ENCODE measurements around the gene RHEB.

Gene RHEB

DNA sequence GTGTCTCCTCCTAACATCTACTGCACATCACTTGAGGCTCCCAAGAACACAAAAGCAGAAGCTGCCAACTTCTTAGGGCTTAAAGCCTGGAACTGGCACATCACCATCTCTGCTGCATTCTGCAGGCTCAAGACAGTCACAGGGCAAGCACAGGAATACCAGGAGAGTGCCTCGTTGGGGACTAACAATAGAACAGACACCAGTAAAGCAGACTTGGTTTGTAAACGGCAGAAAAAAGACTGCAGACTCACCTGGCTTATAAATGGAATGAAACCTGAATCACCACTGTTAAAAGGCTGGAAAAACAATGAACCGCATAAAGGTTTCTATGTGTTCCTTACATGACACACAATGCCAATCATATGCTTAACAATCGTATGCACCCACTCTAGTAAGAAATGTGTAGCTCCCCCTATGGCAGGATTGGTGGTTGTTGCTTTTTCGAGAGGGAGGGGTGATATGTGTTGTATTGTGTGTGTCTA lies 12.8 kb downstream of the RHEB start:
- DNase-seq (ENCODE audit: low read depth in 1 of 2, low spot score in 1 of 2): peak in 1 of 2 experiments; percentile 26
- Histone ChIP-seq H3K27ac (replicated peaks) (no peak overlapping the region), H3K4me3 (replicated peaks; ENCODE audit: insufficient read depth, low read length) (no peak overlapping the region), H3K27me3 (ENCODE audit: insufficient read depth, poor library complexity, severe bottlenecking) (no peaks in the 10 kb centered on the region)
- no peak for TF ChIP-seq SPI1 (IDR thresholded peaks at IDR 0.05; ENCODE audit: borderline replicate concordance, low read depth)
- TF ChIP-seq, protein P1, sequence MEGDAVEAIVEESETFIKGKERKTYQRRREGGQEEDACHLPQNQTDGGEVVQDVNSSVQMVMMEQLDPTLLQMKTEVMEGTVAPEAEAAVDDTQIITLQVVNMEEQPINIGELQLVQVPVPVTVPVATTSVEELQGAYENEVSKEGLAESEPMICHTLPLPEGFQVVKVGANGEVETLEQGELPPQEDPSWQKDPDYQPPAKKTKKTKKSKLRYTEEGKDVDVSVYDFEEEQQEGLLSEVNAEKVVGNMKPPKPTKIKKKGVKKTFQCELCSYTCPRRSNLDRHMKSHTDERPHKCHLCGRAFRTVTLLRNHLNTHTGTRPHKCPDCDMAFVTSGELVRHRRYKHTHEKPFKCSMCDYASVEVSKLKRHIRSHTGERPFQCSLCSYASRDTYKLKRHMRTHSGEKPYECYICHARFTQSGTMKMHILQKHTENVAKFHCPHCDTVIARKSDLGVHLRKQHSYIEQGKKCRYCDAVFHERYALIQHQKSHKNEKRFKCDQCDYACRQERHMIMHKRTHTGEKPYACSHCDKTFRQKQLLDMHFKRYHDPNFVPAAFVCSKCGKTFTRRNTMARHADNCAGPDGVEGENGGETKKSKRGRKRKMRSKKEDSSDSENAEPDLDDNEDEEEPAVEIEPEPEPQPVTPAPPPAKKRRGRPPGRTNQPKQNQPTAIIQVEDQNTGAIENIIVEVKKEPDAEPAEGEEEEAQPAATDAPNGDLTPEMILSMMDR (IDR thresholded peaks at IDR 0.05; ENCODE audit: insufficient read depth, low read length): no peak
- no peak for TF ChIP-seq POLR2AphosphoS5 (IDR thresholded peaks at IDR 0.05; ENCODE audit: low read depth)
- TF ChIP-seq GABPA (IDR thresholded peaks at IDR 0.05; ENCODE audit: low read depth): no peak
- TF ChIP-seq, protein P2, sequence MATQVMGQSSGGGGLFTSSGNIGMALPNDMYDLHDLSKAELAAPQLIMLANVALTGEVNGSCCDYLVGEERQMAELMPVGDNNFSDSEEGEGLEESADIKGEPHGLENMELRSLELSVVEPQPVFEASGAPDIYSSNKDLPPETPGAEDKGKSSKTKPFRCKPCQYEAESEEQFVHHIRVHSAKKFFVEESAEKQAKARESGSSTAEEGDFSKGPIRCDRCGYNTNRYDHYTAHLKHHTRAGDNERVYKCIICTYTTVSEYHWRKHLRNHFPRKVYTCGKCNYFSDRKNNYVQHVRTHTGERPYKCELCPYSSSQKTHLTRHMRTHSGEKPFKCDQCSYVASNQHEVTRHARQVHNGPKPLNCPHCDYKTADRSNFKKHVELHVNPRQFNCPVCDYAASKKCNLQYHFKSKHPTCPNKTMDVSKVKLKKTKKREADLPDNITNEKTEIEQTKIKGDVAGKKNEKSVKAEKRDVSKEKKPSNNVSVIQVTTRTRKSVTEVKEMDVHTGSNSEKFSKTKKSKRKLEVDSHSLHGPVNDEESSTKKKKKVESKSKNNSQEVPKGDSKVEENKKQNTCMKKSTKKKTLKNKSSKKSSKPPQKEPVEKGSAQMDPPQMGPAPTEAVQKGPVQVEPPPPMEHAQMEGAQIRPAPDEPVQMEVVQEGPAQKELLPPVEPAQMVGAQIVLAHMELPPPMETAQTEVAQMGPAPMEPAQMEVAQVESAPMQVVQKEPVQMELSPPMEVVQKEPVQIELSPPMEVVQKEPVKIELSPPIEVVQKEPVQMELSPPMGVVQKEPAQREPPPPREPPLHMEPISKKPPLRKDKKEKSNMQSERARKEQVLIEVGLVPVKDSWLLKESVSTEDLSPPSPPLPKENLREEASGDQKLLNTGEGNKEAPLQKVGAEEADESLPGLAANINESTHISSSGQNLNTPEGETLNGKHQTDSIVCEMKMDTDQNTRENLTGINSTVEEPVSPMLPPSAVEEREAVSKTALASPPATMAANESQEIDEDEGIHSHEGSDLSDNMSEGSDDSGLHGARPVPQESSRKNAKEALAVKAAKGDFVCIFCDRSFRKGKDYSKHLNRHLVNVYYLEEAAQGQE (IDR thresholded peaks at IDR 0.05; ENCODE audit: insufficient replicate concordance, low read depth): no peak

DNA sequence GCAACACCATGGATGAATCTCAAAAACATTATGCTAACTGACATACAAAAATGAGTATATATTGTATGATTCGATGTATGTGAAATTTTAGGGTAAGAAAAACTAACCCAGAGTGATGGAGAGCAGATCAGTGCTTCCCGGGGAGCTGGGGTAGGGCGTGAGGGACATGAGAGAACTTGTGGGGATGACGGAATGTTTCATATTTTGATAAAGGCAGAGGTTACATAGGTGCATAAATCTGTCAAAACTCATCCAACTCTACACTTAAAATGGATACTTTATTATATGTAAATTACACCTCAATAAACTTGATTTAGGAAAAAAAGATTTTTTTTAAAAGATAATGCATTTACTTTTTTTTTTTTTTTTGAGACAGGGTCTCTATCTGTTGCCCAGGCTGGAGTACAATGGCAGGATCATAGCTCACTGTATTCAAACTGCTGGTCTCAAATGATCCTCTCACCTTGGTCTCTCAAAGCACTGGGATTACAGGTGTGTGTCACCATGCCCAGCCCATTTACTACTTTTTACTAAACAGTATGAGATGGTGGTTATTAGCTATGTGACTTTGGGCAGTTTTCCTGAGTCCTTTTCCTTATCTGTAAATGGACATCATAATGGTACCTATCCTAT lies 13.7 kb downstream of the RHEB start:
- TF ChIP-seq POLR2AphosphoS5 (IDR thresholded peaks at IDR 0.05; ENCODE audit: low read depth) (no peak), SPI1 (IDR thresholded peaks at IDR 0.05; ENCODE audit: borderline replicate concordance, low read depth) (no peak), GABPA (IDR thresholded peaks at IDR 0.05; ENCODE audit: low read depth) (no peak)
- TF ChIP-seq, protein P2 (IDR thresholded peaks at IDR 0.05; ENCODE audit: insufficient replicate concordance, low read depth): no peak
- TF ChIP-seq, protein P1 (IDR thresholded peaks at IDR 0.05; ENCODE audit: insufficient read depth, low read length): no peak
- Histone ChIP-seq H3K27me3 (ENCODE audit: insufficient read depth, poor library complexity, severe bottlenecking) (no peaks in the 10 kb centered on the region), H3K27ac (replicated peaks) (no peak overlapping the region), H3K4me3 (replicated peaks; ENCODE audit: insufficient read depth, low read length) (no peak overlapping the region)
- DNase-seq (ENCODE audit: low read depth in 1 of 2, low spot score in 1 of 2): no peak

DNA sequence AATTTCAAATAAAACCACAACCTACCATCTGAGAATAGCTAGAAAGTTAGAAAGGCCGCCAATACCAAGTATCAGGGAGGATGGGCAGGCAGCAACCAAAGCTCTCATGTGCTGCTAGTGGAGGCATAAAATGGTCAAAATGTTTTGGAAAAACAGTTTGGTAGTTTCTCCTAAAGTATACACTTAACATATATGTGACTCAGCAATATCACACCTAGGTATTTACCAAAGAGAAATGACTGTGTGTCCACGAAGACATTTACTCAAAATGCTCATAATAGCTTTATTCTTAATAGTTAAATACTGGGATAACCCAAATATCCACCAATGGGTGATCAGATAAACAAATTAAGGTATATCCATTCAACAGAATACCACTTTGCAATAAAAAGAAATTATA lies 14.3 kb downstream of the RHEB start:
- no peak for DNase-seq (ENCODE audit: low read depth in 1 of 2, low spot score in 1 of 2)
- no peaks in the 10 kb centered on the region for H3K27me3 ChIP-seq (ENCODE audit: insufficient read depth, poor library complexity, severe bottlenecking)
- H3K27ac ChIP-seq (replicated peaks): no peak overlapping the region
- TF ChIP-seq SPI1 (IDR thresholded peaks at IDR 0.05; ENCODE audit: borderline replicate concordance, low read depth): no peak
- no peak for TF ChIP-seq GABPA (IDR thresholded peaks at IDR 0.05; ENCODE audit: low read depth)
- no peak overlapping the region for H3K4me3 ChIP-seq (replicated peaks; ENCODE audit: insufficient read depth, low read length)

DNA sequence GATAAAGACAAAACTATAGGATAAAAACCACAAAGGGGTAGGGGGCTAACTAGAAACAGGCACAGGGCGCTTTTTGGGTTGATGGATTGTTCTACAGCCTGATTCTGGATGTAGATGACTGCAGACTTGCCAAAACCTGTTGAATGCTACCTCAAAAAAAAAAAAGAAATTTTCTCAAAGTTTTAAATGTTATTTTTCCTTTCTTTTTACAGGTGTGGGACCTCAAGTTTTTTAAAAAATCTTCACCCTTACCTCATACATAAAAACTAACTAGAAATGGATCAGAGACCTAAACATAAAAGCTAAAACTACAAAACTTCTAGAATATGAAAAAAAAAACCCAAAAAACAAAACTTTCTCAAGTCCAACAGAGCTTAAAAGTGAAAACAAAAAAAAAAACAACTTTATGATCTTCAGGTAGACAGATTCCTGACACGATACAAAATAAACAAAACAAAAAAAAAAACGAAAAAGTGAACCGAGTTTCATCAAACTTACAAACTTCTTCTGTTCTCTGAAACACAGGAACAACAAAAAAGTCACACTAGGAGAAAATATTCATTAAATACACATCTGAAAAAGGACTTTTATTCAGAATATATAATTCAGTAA lies 14.9 kb downstream of the RHEB start:
- no peaks in the 10 kb centered on the region for H3K27me3 ChIP-seq (ENCODE audit: insufficient read depth, poor library complexity, severe bottlenecking)
- DNase-seq (ENCODE audit: low read depth in 1 of 2, low spot score in 1 of 2): no peak
- H3K27ac ChIP-seq (replicated peaks): peak overlapping the region; percentile 14; the same call in 1 of the 2 replicates
- no peak overlapping the region for H3K4me3 ChIP-seq (replicated peaks; ENCODE audit: insufficient read depth, low read length)
- TF ChIP-seq GABPA (IDR thresholded peaks at IDR 0.05; ENCODE audit: low read depth) (no peak), POLR2AphosphoS5 (IDR thresholded peaks at IDR 0.05; ENCODE audit: low read depth) (no peak), SPI1 (IDR thresholded peaks at IDR 0.05; ENCODE audit: borderline replicate concordance, low read depth) (no peak)
- TF ChIP-seq, protein P2 (IDR thresholded peaks at IDR 0.05; ENCODE audit: insufficient replicate concordance, low read depth): no peak
- TF ChIP-seq, protein P1 (IDR thresholded peaks at IDR 0.05; ENCODE audit: insufficient read depth, low read length): no peak

All from HL-60 (cell line).